Fibroblast of the aortic adventitia (primary cell): ENCODE data around the gene MKKS. TPM values are rescaled to one million over a fixed set of nuclear protein-coding genes. Genes with fewer than 3 reads are reported as not detected.

ENCODE experiments used
- DNase-seq: peaks from one replicate; pipeline ENCODE4 v3.0.0-alpha.2; 2010; ENCODE audit warnings: low read depth
- H3K4me3 ChIP-seq: 2 replicates; pipeline ENCODE4 v1.5.1; 2011; ENCODE audit warnings: low read depth, mild to moderate bottlenecking, control low read depth, low read length, moderate library complexity
- total RNA-seq: library from RNA; depleted of rRNA; stranded (reverse); fragments of >200 nt; gene quantifications from 2 replicates; pipeline ENCODE4 v1.2.3, GENCODE V29; 2012; ENCODE audit warnings: low replicate concordance
- TF ChIP-seq, protein P1 (sequence below): IDR thresholded peaks from 2 replicates; pipeline ENCODE4 v1.5.1; 2011; ENCODE audit warnings: mild to moderate bottlenecking, low read length, control low read depth, inconsistent platforms; ENCODE audit not compliant: insufficient read depth

MKKS gene
- total RNA-seq, 1 donor: 16.8 TPM

DNA sequence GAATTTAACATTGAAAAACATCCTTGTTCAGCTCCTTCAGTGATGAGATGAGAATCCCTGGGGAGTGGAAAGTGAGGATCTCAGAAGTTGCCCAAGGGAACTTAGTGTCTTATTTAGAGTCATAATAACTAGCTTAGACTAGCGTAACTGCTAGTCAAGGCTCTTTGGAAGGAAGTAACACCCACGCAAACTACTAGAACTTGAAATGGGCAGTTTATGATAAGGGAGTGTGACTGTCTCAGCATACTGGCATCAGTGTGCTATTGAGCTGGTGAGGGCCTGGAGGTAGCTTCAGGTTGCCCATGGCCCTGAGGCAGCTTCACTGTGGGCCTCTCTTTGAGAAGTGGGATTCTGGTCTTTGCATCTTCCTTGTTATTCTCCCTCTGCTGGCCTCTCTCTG is 41.2 kb upstream of the MKKS start:
- no peak overlapping the region for H3K4me3 ChIP-seq
- DNase-seq: no peak
- TF ChIP-seq, protein P1, sequence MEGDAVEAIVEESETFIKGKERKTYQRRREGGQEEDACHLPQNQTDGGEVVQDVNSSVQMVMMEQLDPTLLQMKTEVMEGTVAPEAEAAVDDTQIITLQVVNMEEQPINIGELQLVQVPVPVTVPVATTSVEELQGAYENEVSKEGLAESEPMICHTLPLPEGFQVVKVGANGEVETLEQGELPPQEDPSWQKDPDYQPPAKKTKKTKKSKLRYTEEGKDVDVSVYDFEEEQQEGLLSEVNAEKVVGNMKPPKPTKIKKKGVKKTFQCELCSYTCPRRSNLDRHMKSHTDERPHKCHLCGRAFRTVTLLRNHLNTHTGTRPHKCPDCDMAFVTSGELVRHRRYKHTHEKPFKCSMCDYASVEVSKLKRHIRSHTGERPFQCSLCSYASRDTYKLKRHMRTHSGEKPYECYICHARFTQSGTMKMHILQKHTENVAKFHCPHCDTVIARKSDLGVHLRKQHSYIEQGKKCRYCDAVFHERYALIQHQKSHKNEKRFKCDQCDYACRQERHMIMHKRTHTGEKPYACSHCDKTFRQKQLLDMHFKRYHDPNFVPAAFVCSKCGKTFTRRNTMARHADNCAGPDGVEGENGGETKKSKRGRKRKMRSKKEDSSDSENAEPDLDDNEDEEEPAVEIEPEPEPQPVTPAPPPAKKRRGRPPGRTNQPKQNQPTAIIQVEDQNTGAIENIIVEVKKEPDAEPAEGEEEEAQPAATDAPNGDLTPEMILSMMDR: no peak

DNA sequence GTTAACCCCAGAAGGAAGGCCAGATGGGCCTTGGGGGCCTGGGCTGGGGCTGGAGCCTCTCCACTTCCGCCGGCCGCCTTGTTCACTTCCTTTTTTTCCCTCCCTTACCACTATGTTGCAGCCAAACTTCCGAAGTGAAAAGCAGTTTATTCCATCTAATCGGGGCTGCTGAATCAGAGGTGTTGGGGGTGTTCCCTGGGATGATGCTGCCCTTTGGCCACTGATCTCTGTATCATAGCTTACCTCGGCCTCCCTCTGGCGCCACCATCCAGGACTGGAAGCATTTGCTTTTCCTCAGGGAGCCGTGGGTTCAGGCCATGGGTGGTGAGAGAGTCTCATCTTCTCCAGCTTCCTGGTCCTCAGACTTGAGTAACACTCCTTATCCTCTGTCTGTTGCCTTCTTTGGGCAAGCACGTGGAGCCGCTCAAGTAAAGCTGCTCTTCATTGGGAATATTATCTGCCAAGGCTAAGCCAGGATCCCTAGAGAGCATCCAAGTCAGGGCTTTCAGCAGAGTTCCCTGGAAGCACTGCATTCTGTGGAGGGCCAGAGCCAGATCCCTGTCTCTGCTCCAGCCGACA is 40.7 kb upstream of the MKKS start:
- peak; percentile 28 for DNase-seq
- H3K4me3 ChIP-seq: no peak overlapping the region
- TF ChIP-seq, protein P1: no peak

DNA sequence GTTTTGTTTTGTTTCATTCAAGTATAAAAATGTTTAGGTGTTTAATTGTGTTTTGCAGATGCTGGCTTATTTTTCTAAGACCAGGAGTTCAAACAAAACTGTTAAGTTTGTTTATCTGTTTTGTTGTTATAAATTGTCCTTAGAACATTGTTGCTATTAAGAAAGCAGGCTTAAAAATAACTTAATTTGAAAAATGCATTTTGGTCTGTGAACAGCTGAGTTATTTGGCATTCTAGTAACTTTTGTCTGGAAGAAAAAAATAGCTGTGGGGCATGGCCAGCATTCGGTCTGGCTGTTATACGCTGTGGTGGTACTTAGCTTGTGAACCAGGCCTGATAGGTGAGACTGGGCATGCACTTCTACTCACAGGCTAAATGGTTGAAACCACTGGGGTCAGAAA is 38.8 kb upstream of the MKKS start:
- TF ChIP-seq, protein P1: no peak
- no peak for DNase-seq
- no peak overlapping the region for H3K4me3 ChIP-seq

DNA sequence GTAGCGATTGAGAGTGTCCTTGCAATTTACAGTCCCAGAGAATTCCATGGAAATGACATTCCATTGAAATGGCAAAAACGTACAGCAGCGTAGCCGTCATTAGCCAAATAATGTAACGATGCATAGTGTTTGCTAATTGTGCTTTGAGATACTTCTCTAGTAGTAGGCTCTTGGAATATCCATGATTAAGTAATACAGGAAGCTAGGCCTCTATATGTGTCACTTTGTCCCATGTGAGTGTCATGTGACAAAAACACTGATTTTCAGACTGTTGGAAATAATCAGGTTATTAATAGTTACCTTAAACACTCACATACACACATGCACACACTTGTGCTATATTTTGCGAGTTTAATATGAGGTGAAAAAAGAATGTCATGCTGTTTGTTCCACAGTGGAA is 36.3 kb upstream of the MKKS start:
- H3K4me3 ChIP-seq: no peak overlapping the region
- DNase-seq: no peak
- TF ChIP-seq, protein P1: no peak

DNA sequence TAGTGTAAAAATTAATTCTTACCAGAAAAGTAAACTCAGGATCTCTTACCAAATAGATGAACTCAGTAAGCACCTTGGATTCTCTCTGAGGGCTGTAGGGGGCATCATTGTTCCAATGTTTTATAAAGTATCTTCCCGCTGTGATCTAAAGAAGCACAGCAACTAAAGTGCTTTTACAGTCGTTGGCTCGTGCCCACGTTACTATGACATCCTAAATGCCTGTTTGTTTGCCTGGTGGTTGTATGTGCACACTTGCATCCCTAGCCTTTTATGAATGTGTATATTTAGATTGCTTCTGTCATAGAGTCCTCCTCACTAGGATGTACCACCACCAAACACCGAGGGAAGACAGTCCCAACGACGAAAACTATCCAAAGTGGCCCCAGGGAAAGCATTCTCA is 35.6 kb upstream of the MKKS start:
- TF ChIP-seq, protein P1: peak; percentile 78
- peak; percentile 93 for DNase-seq
- H3K4me3 ChIP-seq: no peak overlapping the region

DNA sequence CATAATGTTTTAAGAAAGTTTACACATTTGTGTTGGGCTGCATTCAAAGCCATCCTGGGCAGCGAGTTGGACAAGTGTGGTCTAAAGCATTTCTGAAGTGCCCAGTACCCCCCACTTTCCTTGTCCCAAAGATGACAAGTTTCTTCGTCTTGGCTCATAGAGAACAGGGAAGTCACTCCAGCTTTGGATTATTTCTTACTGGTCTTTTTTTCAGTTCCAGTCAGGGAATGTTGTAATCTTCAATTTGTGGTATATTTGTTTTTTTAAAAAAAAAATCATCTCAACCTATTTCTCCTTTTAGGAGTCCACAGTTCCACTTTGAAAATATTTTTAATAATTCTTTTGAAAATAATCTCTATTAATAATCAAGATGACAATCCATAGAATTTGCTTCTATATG is 35.0 kb upstream of the MKKS start:
- TF ChIP-seq, protein P1: no peak
- no peak for DNase-seq
- H3K4me3 ChIP-seq: no peak overlapping the region

DNA sequence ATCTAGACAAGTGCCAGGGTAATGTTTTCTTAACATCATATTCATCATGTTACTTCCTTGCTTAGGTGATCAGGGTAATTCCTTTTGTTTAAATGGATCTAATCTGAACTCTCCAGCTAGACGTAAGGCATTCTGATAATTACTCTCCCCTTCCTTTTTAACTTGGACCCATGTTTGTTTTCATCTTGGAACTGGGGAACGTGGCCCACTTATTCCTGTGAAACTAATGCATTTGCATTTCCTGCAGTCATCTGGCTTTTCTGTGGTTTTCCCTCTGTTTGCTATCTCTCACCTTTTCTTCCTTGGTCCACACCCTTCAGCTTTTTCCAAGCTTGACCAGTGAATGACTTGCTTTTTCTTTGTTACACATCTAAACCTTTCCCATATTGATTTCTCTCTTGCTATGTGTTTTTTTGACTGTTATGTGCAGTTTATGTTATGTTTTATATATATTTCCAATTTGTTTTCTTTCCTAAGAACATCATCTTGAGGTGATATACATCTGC is 34.4 kb upstream of the MKKS start:
- DNase-seq: no peak
- no peak overlapping the region for H3K4me3 ChIP-seq
- TF ChIP-seq, protein P1: no peak
